ENCODE data around the gene ACKR3.

- TF ChIP-seq EP300 (IDR thresholded peaks at IDR 0.05) (no peak), CTCF (IDR thresholded peaks at IDR 0.05) (no peak)
These were observed 52.6 kb downstream of the ACKR3 start for GRCh38 chr2:236622201-236622600.
